ENCODE data around the gene EDDM13.

- TF ChIP-seq ZFP3 (CRISPR knock-in tag; IDR thresholded peaks at IDR 0.05) = no peak
- TF ChIP-seq, protein P1, sequence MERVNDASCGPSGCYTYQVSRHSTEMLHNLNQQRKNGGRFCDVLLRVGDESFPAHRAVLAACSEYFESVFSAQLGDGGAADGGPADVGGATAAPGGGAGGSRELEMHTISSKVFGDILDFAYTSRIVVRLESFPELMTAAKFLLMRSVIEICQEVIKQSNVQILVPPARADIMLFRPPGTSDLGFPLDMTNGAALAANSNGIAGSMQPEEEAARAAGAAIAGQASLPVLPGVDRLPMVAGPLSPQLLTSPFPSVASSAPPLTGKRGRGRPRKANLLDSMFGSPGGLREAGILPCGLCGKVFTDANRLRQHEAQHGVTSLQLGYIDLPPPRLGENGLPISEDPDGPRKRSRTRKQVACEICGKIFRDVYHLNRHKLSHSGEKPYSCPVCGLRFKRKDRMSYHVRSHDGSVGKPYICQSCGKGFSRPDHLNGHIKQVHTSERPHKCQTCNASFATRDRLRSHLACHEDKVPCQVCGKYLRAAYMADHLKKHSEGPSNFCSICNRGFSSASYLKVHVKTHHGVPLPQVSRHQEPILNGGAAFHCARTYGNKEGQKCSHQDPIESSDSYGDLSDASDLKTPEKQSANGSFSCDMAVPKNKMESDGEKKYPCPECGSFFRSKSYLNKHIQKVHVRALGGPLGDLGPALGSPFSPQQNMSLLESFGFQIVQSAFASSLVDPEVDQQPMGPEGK (CRISPR knock-in tag; IDR thresholded peaks at IDR 0.05; ENCODE audit: borderline replicate concordance) = no peak
- TF ChIP-seq TCF4 (CRISPR knock-in tag; IDR thresholded peaks at IDR 0.05; ENCODE audit: borderline replicate concordance) = no peak
- no peak for TF ChIP-seq GLIS3 (CRISPR knock-in tag; IDR thresholded peaks at IDR 0.05)
- TF ChIP-seq PPARA (CRISPR knock-in tag; IDR thresholded peaks at IDR 0.05; ENCODE audit: borderline replicate concordance) = no peak
These were observed 83.0 kb downstream of the EDDM13 start for GRCh38 chr19:56355517-56355916.

Measured in SK-N-SH treated with all-trans-retinoic acid at 6 μM for 48 hours (cell line).